Mesenchymal stem cell (in vitro differentiated cells and primary cell): ENCODE measurements around the gene PTPRD.

ENCODE experiments used
- DNase-seq: peaks from one replicate; pipeline ENCODE4 v3.0.0-alpha.2; 2013
- H2AFZ ChIP-seq: one replicate; pipeline ENCODE4 v1.6.1; 2013; ENCODE audit warnings: low read depth, mild to moderate bottlenecking, control low read depth, inconsistent platforms, low read length, moderate library complexity
- H2AK5ac ChIP-seq: 2 replicates; pipeline ENCODE4 v1.6.1; 2013; ENCODE audit warnings: low read length, moderate library complexity, mild to moderate bottlenecking, inconsistent platforms; ENCODE audit not compliant: severe bottlenecking
- H2BK120ac ChIP-seq: one replicate; pipeline ENCODE4 v1.6.1; 2013; ENCODE audit warnings: low read depth, mild to moderate bottlenecking, inconsistent platforms, low read length, moderate library complexity
- H2BK12ac ChIP-seq, 2 experiments: one replicate each; pipeline ENCODE4 v1.6.1; 2013; ENCODE audit warnings: inconsistent platforms in 2 of 2, low read length in 2 of 2, mild to moderate bottlenecking in 2 of 2, moderate library complexity in 2 of 2, control low read depth in 1 of 2
- H2BK15ac ChIP-seq: one replicate; pipeline ENCODE4 v1.6.1; 2013; ENCODE audit warnings: mild to moderate bottlenecking, low read depth, inconsistent platforms; ENCODE audit not compliant: poor library complexity, severe bottlenecking
- H2BK5ac ChIP-seq: 2 replicates; pipeline ENCODE4 v1.6.1; 2013; ENCODE audit warnings: low read depth, mild to moderate bottlenecking, low read length, control low read depth, inconsistent platforms; ENCODE audit not compliant: poor library complexity, severe bottlenecking
- H3K14ac ChIP-seq, 2 experiments: one replicate each; pipeline ENCODE4 v1.6.1; 2013; ENCODE audit warnings: inconsistent platforms in 2 of 2, low read length in 2 of 2, control low read depth in 1 of 2, mild to moderate bottlenecking in 1 of 2, moderate library complexity in 1 of 2
- H3K18ac ChIP-seq, 2 experiments: one replicate each; pipeline ENCODE4 v1.6.1; 2013; ENCODE audit warnings: inconsistent platforms in 2 of 2, low read length in 2 of 2, control low read depth in 1 of 2, low read depth in 1 of 2, mild to moderate bottlenecking in 1 of 2
- H3K23ac ChIP-seq, 2 experiments: one replicate each; pipeline ENCODE4 v1.6.1; 2013; ENCODE audit warnings: inconsistent platforms in 2 of 2, low read length in 2 of 2, mild to moderate bottlenecking in 2 of 2, moderate library complexity in 2 of 2, control low read depth in 1 of 2
- H3K27ac ChIP-seq: 2 replicates; pipeline ENCODE4 v1.5.1; 2013; ENCODE audit warnings: mild to moderate bottlenecking, moderate library complexity, low read length, control low read depth, inconsistent platforms; ENCODE audit not compliant: poor library complexity, severe bottlenecking
- H3K27me3 ChIP-seq, 2 experiments: 2 replicates each; pipeline versions ENCODE4 v1.6.1 to v1.7.0; 2013; ENCODE audit warnings: low read length in 2 of 2, mild to moderate bottlenecking in 2 of 2, moderate library complexity in 2 of 2, control low read depth in 1 of 2, inconsistent platforms in 1 of 2; ENCODE audit not compliant: control insufficient read depth in 1 of 2, insufficient read depth in 1 of 2
- H3K36me3 ChIP-seq, 2 experiments: 2 replicates each; pipeline versions ENCODE4 v1.6.1 to v1.7.0; 2013; ENCODE audit warnings: low read length in 2 of 2, control low read depth in 1 of 2, inconsistent platforms in 1 of 2, low read depth in 1 of 2, mild to moderate bottlenecking in 1 of 2; ENCODE audit not compliant: insufficient read depth in 2 of 2, control insufficient read depth in 1 of 2
- H3K4ac ChIP-seq, 2 experiments: one replicate each; pipeline ENCODE4 v1.6.1; 2013; ENCODE audit warnings: inconsistent platforms in 2 of 2, low read length in 2 of 2, mild to moderate bottlenecking in 2 of 2, moderate library complexity in 2 of 2, control low read depth in 1 of 2, low read depth in 1 of 2
- H3K4me1 ChIP-seq: 2 replicates; pipeline ENCODE4 v1.6.1; 2013; ENCODE audit warnings: low read depth, low read length, control low read depth; ENCODE audit not compliant: control insufficient read depth, insufficient read depth
- H3K4me2 ChIP-seq: 2 replicates; pipeline ENCODE4 v1.6.1; 2013; ENCODE audit warnings: low read length, mild to moderate bottlenecking, inconsistent platforms; ENCODE audit not compliant: poor library complexity, severe bottlenecking
- H3K4me3 ChIP-seq, 2 experiments: 2 replicates each; pipeline versions ENCODE4 v1.5.1 to v1.7.0; 2013; ENCODE audit warnings: low read length in 2 of 2, mild to moderate bottlenecking in 2 of 2, control low read depth in 1 of 2, low read depth in 1 of 2; ENCODE audit not compliant: insufficient read depth in 1 of 2
- H3K79me1 ChIP-seq: replicated peaks from 2 replicates; pipeline ENCODE4 v1.6.1; 2013; ENCODE audit warnings: mild to moderate bottlenecking, control low read depth, low read length, inconsistent platforms; ENCODE audit not compliant: poor library complexity, severe bottlenecking
- H3K9ac ChIP-seq: 2 replicates; pipeline ENCODE4 v1.7.0; 2013; ENCODE audit warnings: mild to moderate bottlenecking, low read length, moderate library complexity
- H3K9me3 ChIP-seq: 2 replicates; pipeline ENCODE4 v1.7.0; 2013; ENCODE audit warnings: mild to moderate bottlenecking, low read length; ENCODE audit not compliant: control insufficient read depth
- H4K8ac ChIP-seq: one replicate; pipeline ENCODE4 v1.6.1; 2013; ENCODE audit warnings: inconsistent platforms, mild to moderate bottlenecking, low read length, moderate library complexity
- H4K91ac ChIP-seq: one replicate; pipeline ENCODE4 v1.6.1; 2013; ENCODE audit warnings: mild to moderate bottlenecking, low read length, inconsistent platforms
- WGBS: methylation state at CpG from one replicate; pipeline ENCODE4 v1.1.7; 2013; ENCODE audit warnings: mixed read lengths; 5-methylcytosine and 5-hydroxymethylcytosine counted together

PTPRD gene

GRCh38 chr9:9305600-9305999, 1307.2 kb downstream of the PTPRD start:
- Histone ChIP-seq H2AK5ac (no peak overlapping the region), H3K18ac (no peak overlapping the region), H3K4me1 (no peaks in the 10 kb centered on the region), H3K4me2 (no peak overlapping the region), H3K27ac (no peak overlapping the region), H3K9ac (no peak overlapping the region), H4K8ac (no peak overlapping the region), H3K79me1 (no peaks in the 10 kb centered on the region), H3K4ac (no peak overlapping the region), H3K36me3 (no peaks in the 10 kb centered on the region), H3K4me3 (no peak overlapping the region), H2AFZ (no peak overlapping the region), H3K27me3 (no peaks in the 10 kb centered on the region), H3K14ac (no peak overlapping the region), H3K23ac (no peak overlapping the region), H4K91ac (no peak overlapping the region), H2BK120ac (no peak overlapping the region), H2BK12ac (no peak overlapping the region), H3K9me3 (no peaks in the 10 kb centered on the region), H2BK5ac (no peak overlapping the region), H2BK15ac (no peak overlapping the region)
- no peak for DNase-seq

DNA sequence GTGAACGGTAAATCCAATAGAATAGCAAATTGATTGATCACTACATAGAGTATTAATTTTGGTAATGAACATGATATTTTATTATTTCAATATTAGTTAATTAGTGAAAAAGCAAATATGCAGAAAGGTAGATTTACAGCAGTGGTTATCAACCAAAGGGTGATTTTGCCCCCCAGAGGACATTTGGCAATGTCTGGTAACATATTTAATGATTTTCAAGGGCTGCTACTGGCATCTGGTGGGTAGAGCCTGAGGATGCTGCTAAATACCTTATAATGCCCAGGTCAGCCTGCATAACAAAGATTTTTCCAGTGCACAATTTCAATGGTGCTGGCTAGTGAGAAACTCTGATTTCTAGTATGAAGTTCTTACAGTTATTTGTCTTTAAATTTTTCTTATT, 1313.7 kb downstream of the PTPRD start:
- H2AFZ ChIP-seq, result no peak overlapping the region
- H3K36me3 ChIP-seq, result no peaks in the 10 kb centered on the region
- WGBS, result no CpG with 5 or more reads among the region's 1 CpG
- no peak overlapping the region for H4K8ac ChIP-seq
- no peaks in the 10 kb centered on the region for H3K27me3 ChIP-seq
- H3K14ac ChIP-seq, result no peak overlapping the region
- H2BK120ac ChIP-seq, result no peak overlapping the region
- no peak overlapping the region for H2BK5ac ChIP-seq
- no peak overlapping the region for H3K18ac ChIP-seq
- H3K27ac ChIP-seq, result no peak overlapping the region
- no peak overlapping the region for H3K4me2 ChIP-seq
- H2BK12ac ChIP-seq, result no peak overlapping the region
- H2BK15ac ChIP-seq, result no peak overlapping the region
- H3K4me1 ChIP-seq, result no peaks in the 10 kb centered on the region
- H3K9me3 ChIP-seq, result no peaks in the 10 kb centered on the region
- H3K4me3 ChIP-seq, result no peak overlapping the region
- no peak for DNase-seq
- H4K91ac ChIP-seq, result no peak overlapping the region
- H3K23ac ChIP-seq, result no peak overlapping the region
- no peak overlapping the region for H3K9ac ChIP-seq
- no peak overlapping the region for H2AK5ac ChIP-seq
- H3K4ac ChIP-seq, result no peak overlapping the region
- H3K79me1 ChIP-seq, result no peaks in the 10 kb centered on the region

DNA sequence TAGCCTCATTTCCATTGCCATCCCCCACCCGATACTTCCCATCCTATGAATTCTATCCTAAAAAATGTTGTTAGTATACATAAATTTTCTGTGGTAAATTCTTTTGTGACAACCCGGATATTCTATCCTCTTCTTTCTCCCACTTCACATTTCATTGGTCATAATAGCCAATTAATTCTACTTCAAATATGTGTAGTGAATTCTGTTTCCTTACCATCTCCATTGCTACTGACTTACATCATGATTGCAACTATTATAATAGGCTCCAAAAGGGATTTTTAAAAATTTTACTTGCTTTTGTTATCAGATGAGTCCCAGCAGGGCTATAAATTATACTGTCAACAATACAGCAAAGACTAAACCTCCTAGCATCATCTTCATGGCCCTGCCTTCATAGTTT, 1326.8 kb downstream of the PTPRD start:
- H2AFZ ChIP-seq, result no peak overlapping the region
- H3K23ac ChIP-seq, result no peak overlapping the region
- H2BK15ac ChIP-seq, result no peak overlapping the region
- no peak overlapping the region for H3K18ac ChIP-seq
- H4K91ac ChIP-seq, result no peak overlapping the region
- H3K9ac ChIP-seq, result no peak overlapping the region
- no peak overlapping the region for H3K4me2 ChIP-seq
- H3K14ac ChIP-seq, result no peak overlapping the region
- no peak overlapping the region for H3K4me3 ChIP-seq
- no peaks in the 10 kb centered on the region for H3K27me3 ChIP-seq
- H3K27ac ChIP-seq, result no peak overlapping the region
- no peak overlapping the region for H4K8ac ChIP-seq
- no peak overlapping the region for H2AK5ac ChIP-seq
- H3K4me1 ChIP-seq, result no peaks in the 10 kb centered on the region
- DNase-seq, result no peak
- H2BK12ac ChIP-seq, result no peak overlapping the region
- H2BK5ac ChIP-seq, result no peak overlapping the region
- H3K4ac ChIP-seq, result no peak overlapping the region
- H2BK120ac ChIP-seq, result no peak overlapping the region
- no peaks in the 10 kb centered on the region for H3K79me1 ChIP-seq
- no peaks in the 10 kb centered on the region for H3K36me3 ChIP-seq
- no CpG with 5 or more reads among the region's 2 CpGs for WGBS
- no peaks in the 10 kb centered on the region for H3K9me3 ChIP-seq

- WGBS, result 75% methylated on average over 1 of the region's 2 CpGs
- Histone ChIP-seq H3K18ac (no peak overlapping the region), H3K27ac (no peak overlapping the region), H3K4ac (no peak overlapping the region), H3K23ac (no peak overlapping the region), H2AK5ac (no peak overlapping the region), H3K9me3 (no peaks in the 10 kb centered on the region), H2BK5ac (no peak overlapping the region), H2BK15ac (no peak overlapping the region), H3K4me3 (no peak overlapping the region), H3K36me3 (no peaks in the 10 kb centered on the region), H3K4me1 (no peaks in the 10 kb centered on the region), H3K27me3 (no peaks in the 10 kb centered on the region), H3K9ac (no peak overlapping the region), H3K14ac (no peak overlapping the region), H2BK120ac (no peak overlapping the region), H2AFZ (no peak overlapping the region), H4K91ac (no peak overlapping the region), H2BK12ac (no peak overlapping the region), H3K4me2 (no peak overlapping the region), H4K8ac (no peak overlapping the region), H3K79me1 (no peaks in the 10 kb centered on the region)
- DNase-seq, result no peak
Measured at GRCh38 chr9:9284201-9284600, 1328.6 kb downstream of the PTPRD start.
